ENCODE data around the gene APBA2.

DNA sequence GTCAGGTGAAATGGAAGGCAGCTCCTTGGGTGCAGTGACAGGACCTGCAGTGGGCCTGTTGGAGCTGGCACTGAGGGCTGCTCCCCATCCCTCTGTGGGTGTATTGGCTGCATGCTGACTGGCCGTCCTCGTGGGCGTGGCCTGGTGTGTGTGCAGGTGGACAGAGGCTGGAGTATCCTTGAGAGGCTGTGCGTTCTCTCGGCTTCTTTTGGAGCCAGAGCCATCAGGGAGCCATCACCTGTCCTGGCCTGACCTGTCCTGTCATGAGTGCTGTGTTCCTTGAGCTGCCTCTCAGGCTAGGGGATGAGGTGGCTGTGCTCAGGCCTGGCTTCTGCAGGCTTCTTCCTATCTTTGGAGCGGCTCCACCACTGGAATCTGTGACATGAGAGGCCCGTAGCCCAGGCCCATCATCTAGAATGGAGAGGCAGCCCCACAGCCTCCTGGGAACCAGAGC is 61.5 kb downstream of the APBA2 start:
- TF ChIP-seq EZH2 (IDR thresholded peaks at IDR 0.05; ENCODE audit: low read length) = no peak
- TF ChIP-seq, protein P1, sequence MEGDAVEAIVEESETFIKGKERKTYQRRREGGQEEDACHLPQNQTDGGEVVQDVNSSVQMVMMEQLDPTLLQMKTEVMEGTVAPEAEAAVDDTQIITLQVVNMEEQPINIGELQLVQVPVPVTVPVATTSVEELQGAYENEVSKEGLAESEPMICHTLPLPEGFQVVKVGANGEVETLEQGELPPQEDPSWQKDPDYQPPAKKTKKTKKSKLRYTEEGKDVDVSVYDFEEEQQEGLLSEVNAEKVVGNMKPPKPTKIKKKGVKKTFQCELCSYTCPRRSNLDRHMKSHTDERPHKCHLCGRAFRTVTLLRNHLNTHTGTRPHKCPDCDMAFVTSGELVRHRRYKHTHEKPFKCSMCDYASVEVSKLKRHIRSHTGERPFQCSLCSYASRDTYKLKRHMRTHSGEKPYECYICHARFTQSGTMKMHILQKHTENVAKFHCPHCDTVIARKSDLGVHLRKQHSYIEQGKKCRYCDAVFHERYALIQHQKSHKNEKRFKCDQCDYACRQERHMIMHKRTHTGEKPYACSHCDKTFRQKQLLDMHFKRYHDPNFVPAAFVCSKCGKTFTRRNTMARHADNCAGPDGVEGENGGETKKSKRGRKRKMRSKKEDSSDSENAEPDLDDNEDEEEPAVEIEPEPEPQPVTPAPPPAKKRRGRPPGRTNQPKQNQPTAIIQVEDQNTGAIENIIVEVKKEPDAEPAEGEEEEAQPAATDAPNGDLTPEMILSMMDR (optimal IDR thresholded peaks at IDR 0.05 in 1 of 3, IDR thresholded peaks at IDR 0.05 in 1 of 3, conservative IDR thresholded peaks at IDR 0.05 in 1 of 3; ENCODE audit: extremely low read depth in 1 of 3, insufficient read depth in 2 of 3, low read length in 3 of 3) = no peak
